Neural progenitor cell (in vitro differentiated cells): ENCODE results near the gene PDE11A. TPM values are rescaled to one million over a fixed set of nuclear protein-coding genes. Genes with fewer than 3 reads are reported as not detected.
A peak's percentile ranks its signal among the peaks of the same experiment; 100 is the strongest.

Experiments used
- DNase-seq: peaks from one replicate; pipeline ENCODE4 v3.0.0-alpha.2; 2016; ENCODE audit warnings: low spot score
- H2AFZ ChIP-seq: fragments of 200-600 bp; sonication (generic); replicated peaks from 2 replicates; pipeline ENCODE4 v1.6.1; 2016; ENCODE audit warnings: antibody characterized with exemption
- H3F3A ChIP-seq: fragments of 200-600 bp; sonication (generic); 2 replicates; pipeline ENCODE4 v1.6.1; 2016; ENCODE audit warnings: antibody characterized with exemption, low read depth
- H3K27ac ChIP-seq: fragments of 200-600 bp; sonication (generic); 2 replicates; pipeline ENCODE4 v1.5.1; 2016; ENCODE audit warnings: mild to moderate bottlenecking
- H3K27me3 ChIP-seq: fragments of 200-600 bp; sonication (generic); 2 replicates; pipeline ENCODE4 v1.6.1; 2016; ENCODE audit warnings: mild to moderate bottlenecking, moderate library complexity
- H3K36me3 ChIP-seq: fragments of 200-600 bp; sonication (generic); 2 replicates; pipeline ENCODE4 v1.5.1; 2016
- H3K4me1 ChIP-seq: fragments of 200-600 bp; sonication (generic); 2 replicates; pipeline ENCODE4 v1.6.1; 2016; ENCODE audit warnings: mixed run types
- H3K4me2 ChIP-seq: fragments of 200-600 bp; sonication (generic); 2 replicates; pipeline ENCODE4 v1.6.1; 2016
- H3K4me3 ChIP-seq: fragments of 200-600 bp; sonication (generic); 2 replicates; pipeline ENCODE4 v1.5.1; 2016
- H3K79me2 ChIP-seq: fragments of 200-600 bp; sonication (generic); 2 replicates; pipeline ENCODE4 v1.6.1; 2016; ENCODE audit warnings: low read depth
- H3K9ac ChIP-seq: fragments of 200-600 bp; sonication (generic); 2 replicates; pipeline ENCODE4 v1.6.1; 2016
- H3K9me3 ChIP-seq: fragments of 200-600 bp; sonication (generic); 2 replicates; pipeline ENCODE4 v1.5.1; 2016; ENCODE audit warnings: low read depth
- H4K20me1 ChIP-seq: fragments of 200-600 bp; sonication (generic); 2 replicates; pipeline ENCODE4 v1.6.1; 2016; ENCODE audit warnings: low read depth
- H3K27ac Mint-ChIP-seq: 3 replicates; pipeline ENCODE4 v1.8.0; 2021; ENCODE audit warnings: mixed read lengths
- H3K27me3 Mint-ChIP-seq: 2 replicates; pipeline ENCODE4 v1.8.0; 2022; ENCODE audit warnings: low read depth, mild to moderate bottlenecking, inconsistent platforms, moderate library complexity, mixed read lengths; ENCODE audit not compliant: insufficient read depth
- H3K36me3 Mint-ChIP-seq: 3 replicates; pipeline ENCODE4 v1.8.0; 2021; ENCODE audit warnings: mixed read lengths
- H3K4me1 Mint-ChIP-seq: 3 replicates; pipeline ENCODE4 v1.8.0; 2021; ENCODE audit warnings: mixed read lengths
- H3K4me3 Mint-ChIP-seq: 3 replicates; pipeline ENCODE4 v1.8.0; 2021; ENCODE audit warnings: mild to moderate bottlenecking, moderate library complexity, mixed read lengths
- H3K9me3 Mint-ChIP-seq: 3 replicates; pipeline ENCODE4 v1.8.0; 2020; ENCODE audit warnings: mixed read lengths
- CTCF ChIP-seq: fragments of 200-600 bp; sonication (generic); IDR thresholded peaks from 2 replicates; pipeline ENCODE4 v1.5.1; 2017; ENCODE audit warnings: antibody characterized with exemption, mild to moderate bottlenecking
- EZH2 ChIP-seq: fragments of 200-600 bp; sonication (generic); IDR thresholded peaks from 2 replicates; pipeline ENCODE4 v1.6.1; 2017; ENCODE audit warnings: antibody characterized with exemption, mild to moderate bottlenecking, moderate library complexity
- EZH2phosphoT487 ChIP-seq: fragments of 200-600 bp; sonication (generic); IDR thresholded peaks from 2 replicates; pipeline ENCODE4 v1.6.1; 2017; ENCODE audit warnings: antibody characterized with exemption
- total RNA-seq: library from RNA; depleted of rRNA; stranded (reverse); fragments of >200 nt; gene quantifications from 2 replicates; pipeline ENCODE4 v1.2.3, GENCODE V29; 2015; ENCODE audit warnings: low replicate concordance

PDE11A gene
- total RNA-seq, 1 donor from 2014 or later = 0.13 TPM

GRCh38 chr2:178069551-178069950 is 3.0 kb downstream of the PDE11A start:
- H3K4me2 ChIP-seq = no peak overlapping the region
- H3K9me3 Mint-ChIP-seq = no peaks in the 10 kb centered on the region
- H3K27ac Mint-ChIP-seq = no peak overlapping the region
- peaks cover 9% of the 10 kb centered on the region for H3F3A ChIP-seq
- TF ChIP-seq EZH2 = no peak
- peak; percentile 11 for TF ChIP-seq CTCF
- no peak for TF ChIP-seq EZH2phosphoT487
- no peaks in the 10 kb centered on the region for H3K36me3 Mint-ChIP-seq
- no peak overlapping the region for H3K27ac ChIP-seq
- H3K4me1 Mint-ChIP-seq = peaks cover 11% of the 10 kb centered on the region
- no peak overlapping the region for H3K4me3 ChIP-seq
- H3K79me2 ChIP-seq = no peaks in the 10 kb centered on the region
- H3K27me3 Mint-ChIP-seq = peaks cover 4% of the 10 kb centered on the region
- H3K4me1 ChIP-seq = peaks cover 7% of the 10 kb centered on the region
- no peak overlapping the region for H2AFZ ChIP-seq
- H3K4me3 Mint-ChIP-seq = no peak overlapping the region
- no peaks in the 10 kb centered on the region for H3K36me3 ChIP-seq
- no peaks in the 10 kb centered on the region for H4K20me1 ChIP-seq
- no peaks in the 10 kb centered on the region for H3K9me3 ChIP-seq
- H3K27me3 ChIP-seq = peaks cover 46% of the 10 kb centered on the region
- no peak for DNase-seq
- no peak overlapping the region for H3K9ac ChIP-seq

DNA sequence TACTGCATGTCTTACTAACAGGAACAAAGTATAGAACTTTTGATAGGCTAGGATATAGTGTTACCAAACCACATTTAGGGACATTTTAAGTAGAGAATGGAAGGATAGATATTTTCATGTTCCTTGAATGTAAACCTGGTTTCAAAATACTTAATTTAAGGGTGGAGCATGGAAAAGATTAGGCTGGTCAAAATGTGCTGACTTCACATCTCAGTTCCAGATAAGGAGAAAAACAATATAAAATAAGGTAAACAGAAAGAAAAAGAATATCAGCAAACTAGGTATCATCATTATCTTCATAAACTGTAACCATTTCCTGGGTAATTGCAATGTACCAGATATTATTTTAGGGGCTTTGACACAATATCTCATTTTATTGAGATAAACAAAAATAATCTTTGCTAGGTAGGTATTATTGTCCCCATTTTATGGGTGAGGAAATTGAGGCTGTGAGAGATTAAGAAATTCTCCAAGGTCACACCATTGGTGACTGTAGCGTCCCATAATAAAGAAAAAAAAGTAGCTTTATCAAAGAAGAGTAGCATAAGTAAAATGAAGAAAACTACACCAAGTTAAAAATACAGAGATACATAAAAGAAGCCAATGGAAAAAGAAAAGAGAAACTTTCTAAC is 3.6 kb downstream of the PDE11A start:
- DNase-seq = no peak
- H4K20me1 ChIP-seq = no peaks in the 10 kb centered on the region
- H3K9ac ChIP-seq = no peak overlapping the region
- TF ChIP-seq EZH2 (no peak), CTCF (no peak), EZH2phosphoT487 (no peak)
- H3F3A ChIP-seq = peaks cover 9% of the 10 kb centered on the region
- H3K4me3 ChIP-seq = no peak overlapping the region
- H2AFZ ChIP-seq = no peak overlapping the region
- Mint-ChIP-seq H3K36me3 (no peaks in the 10 kb centered on the region), H3K27ac (no peak overlapping the region), H3K27me3 (peaks cover 4% of the 10 kb centered on the region), H3K4me3 (no peak overlapping the region), H3K9me3 (no peaks in the 10 kb centered on the region), H3K4me1 (peaks cover 8% of the 10 kb centered on the region)
- H3K36me3 ChIP-seq = no peaks in the 10 kb centered on the region
- peaks cover 42% of the 10 kb centered on the region for H3K27me3 ChIP-seq
- H3K9me3 ChIP-seq = no peaks in the 10 kb centered on the region
- H3K79me2 ChIP-seq = no peaks in the 10 kb centered on the region
- no peak overlapping the region for H3K27ac ChIP-seq
- H3K4me2 ChIP-seq = no peak overlapping the region
- H3K4me1 ChIP-seq = peaks cover 7% of the 10 kb centered on the region

- no peak overlapping the region for H3K27ac Mint-ChIP-seq
- no peaks in the 10 kb centered on the region for H3K9me3 ChIP-seq
- no peaks in the 10 kb centered on the region for H3K36me3 Mint-ChIP-seq
Measured at GRCh38 chr2:178066890-178067669, 5.5 kb downstream of the PDE11A start.

More at GRCh38 chr2:178066890-178067669, 5.5 kb downstream of the PDE11A start:
- no peak overlapping the region for H3K9ac ChIP-seq
- peaks cover 32% of the 10 kb centered on the region for H3K27me3 ChIP-seq
- no peak overlapping the region for H2AFZ ChIP-seq
- no peaks in the 10 kb centered on the region for H3K79me2 ChIP-seq
- Mint-ChIP-seq H3K9me3 (no peaks in the 10 kb centered on the region), H3K4me1 (peaks cover 5% of the 10 kb centered on the region), H3K27me3 (no peaks in the 10 kb centered on the region), H3K4me3 (no peak overlapping the region)
- H4K20me1 ChIP-seq = no peaks in the 10 kb centered on the region
- no peak for DNase-seq
- H3K4me1 ChIP-seq = no peaks in the 10 kb centered on the region
- H3K36me3 ChIP-seq = no peaks in the 10 kb centered on the region
- H3F3A ChIP-seq = no peaks in the 10 kb centered on the region
- no peak overlapping the region for H3K4me3 ChIP-seq
- H3K27ac ChIP-seq = no peak overlapping the region
- H3K4me2 ChIP-seq = no peak overlapping the region
- TF ChIP-seq EZH2 = no peak
- no peak for TF ChIP-seq CTCF
- TF ChIP-seq EZH2phosphoT487 = no peak
